Loucy (cell line): ENCODE data around the gene SRRM5.

Experiments used
- EZH2phosphoT487 ChIP-seq: fragments of 200-600 bp; IDR thresholded peaks from 2 replicates; pipeline ENCODE4 v1.6.1; 2018; ENCODE audit warnings: antibody characterized with exemption, mild to moderate bottlenecking, moderate library complexity, borderline replicate concordance
- TF ChIP-seq, protein P1 (sequence below): fragments of 200-600 bp; sonication (generic); conservative IDR thresholded peaks from 2 replicates; pipeline ENCODE4 v1.5.1; 2014; ENCODE audit warnings: mild to moderate bottlenecking, antibody characterized with exemption, low read length

DNA sequence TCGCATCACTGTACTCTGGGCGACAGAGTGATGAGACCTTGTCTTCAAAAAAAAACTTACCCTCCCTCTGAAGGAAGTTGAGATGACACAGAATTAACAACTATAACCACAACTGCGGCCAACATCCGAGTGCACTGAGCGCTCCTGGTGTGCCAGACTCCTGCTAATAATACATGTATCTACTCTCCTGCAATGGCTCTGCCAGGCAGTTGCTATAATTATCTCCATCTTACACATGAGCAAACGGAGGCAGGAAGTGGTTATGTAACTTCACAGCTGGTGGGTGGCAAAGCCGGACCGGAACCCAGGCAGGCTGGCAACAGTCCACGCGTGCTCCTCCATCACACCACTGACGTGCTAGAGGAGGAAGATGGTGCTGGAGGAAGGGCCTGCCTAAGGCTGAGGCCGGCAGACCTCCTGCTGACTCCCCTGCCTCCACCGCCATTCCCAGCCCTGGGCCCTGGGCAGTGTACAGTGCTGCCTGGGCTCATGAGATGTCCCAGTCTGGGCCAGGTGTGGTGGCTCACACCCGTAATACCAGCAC lies 49.1 kb upstream of the SRRM5 start:
- TF ChIP-seq, protein P1, sequence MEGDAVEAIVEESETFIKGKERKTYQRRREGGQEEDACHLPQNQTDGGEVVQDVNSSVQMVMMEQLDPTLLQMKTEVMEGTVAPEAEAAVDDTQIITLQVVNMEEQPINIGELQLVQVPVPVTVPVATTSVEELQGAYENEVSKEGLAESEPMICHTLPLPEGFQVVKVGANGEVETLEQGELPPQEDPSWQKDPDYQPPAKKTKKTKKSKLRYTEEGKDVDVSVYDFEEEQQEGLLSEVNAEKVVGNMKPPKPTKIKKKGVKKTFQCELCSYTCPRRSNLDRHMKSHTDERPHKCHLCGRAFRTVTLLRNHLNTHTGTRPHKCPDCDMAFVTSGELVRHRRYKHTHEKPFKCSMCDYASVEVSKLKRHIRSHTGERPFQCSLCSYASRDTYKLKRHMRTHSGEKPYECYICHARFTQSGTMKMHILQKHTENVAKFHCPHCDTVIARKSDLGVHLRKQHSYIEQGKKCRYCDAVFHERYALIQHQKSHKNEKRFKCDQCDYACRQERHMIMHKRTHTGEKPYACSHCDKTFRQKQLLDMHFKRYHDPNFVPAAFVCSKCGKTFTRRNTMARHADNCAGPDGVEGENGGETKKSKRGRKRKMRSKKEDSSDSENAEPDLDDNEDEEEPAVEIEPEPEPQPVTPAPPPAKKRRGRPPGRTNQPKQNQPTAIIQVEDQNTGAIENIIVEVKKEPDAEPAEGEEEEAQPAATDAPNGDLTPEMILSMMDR = no peak
- no peak for TF ChIP-seq EZH2phosphoT487
